CMK (cell line): ENCODE results near the gene SMYD2.
A peak's percentile ranks its signal among the peaks of the same experiment; 100 is the strongest.
"Not testable (repeated sequence)": the region's sequence is repeated elsewhere in the genome, so short reads cannot be mapped to it uniquely, and the experiment has no call there.

Source experiments
- DNase-seq: peaks from one replicate; pipeline ENCODE4 v3.0.0-alpha.2; 2010; ENCODE audit warnings: low read depth

SMYD2 gene

DNA sequence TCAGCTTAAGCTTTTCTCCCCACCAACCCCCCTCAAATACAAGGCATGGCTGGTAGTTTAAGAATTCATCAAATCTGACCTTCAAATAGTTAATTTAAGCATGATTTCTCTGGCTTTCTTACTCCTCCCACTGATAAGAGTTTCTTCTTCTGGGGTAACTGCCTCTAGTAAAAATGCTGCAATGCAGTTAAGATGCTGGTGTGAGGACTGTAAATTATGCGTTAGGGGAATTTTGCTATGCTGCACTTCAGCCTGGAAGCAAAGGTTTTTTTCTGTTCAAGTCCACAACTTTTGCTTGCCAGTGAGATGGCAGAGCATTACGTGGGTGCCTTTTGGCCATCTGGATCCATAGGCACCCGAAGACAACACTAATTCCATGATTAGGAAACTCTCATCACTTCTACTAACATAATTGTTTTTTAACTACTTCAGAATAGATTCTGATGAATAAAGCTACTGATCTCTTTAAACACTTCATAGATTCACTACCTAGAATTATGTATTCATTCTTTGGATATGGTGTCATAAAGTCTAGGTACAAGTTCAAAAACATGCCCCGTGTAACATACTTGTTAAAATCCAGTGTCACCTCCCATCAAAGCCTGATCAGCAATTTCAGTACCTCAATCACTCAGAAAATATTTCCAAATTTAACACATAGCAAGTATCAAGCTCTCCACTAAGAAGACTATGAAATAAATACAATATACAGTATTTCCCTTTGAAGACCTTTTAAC lies 8.8 kb upstream of the SMYD2 start:
- no peak for DNase-seq

- DNase-seq, result no peak
These were observed 7.9 kb upstream of the SMYD2 start for GRCh38 chr1:214272964-214273533.

DNA sequence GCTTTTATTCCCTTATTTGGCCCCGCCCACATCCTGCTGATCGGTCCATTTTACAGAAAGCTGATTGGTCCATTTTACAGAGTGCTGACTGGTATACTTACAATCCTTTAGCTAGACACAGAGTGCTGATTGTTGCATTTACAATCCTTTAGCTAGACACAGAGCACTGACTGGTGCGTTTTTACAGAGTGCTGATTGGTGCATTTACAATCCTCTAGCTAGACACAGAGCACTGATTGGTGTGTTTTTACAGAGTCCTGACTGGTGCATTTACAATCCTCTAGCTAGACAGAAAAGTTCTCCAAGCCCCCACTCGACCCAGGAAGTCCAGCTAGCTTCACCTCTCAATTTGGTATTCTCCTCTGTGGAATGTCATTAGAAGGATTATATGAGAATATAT lies 5.3 kb upstream of the SMYD2 start:
- not testable (repeated sequence) for DNase-seq

GRCh38 chr1:214276786-214277185 lies 4.2 kb upstream of the SMYD2 start:
- DNase-seq, result no peak

DNA sequence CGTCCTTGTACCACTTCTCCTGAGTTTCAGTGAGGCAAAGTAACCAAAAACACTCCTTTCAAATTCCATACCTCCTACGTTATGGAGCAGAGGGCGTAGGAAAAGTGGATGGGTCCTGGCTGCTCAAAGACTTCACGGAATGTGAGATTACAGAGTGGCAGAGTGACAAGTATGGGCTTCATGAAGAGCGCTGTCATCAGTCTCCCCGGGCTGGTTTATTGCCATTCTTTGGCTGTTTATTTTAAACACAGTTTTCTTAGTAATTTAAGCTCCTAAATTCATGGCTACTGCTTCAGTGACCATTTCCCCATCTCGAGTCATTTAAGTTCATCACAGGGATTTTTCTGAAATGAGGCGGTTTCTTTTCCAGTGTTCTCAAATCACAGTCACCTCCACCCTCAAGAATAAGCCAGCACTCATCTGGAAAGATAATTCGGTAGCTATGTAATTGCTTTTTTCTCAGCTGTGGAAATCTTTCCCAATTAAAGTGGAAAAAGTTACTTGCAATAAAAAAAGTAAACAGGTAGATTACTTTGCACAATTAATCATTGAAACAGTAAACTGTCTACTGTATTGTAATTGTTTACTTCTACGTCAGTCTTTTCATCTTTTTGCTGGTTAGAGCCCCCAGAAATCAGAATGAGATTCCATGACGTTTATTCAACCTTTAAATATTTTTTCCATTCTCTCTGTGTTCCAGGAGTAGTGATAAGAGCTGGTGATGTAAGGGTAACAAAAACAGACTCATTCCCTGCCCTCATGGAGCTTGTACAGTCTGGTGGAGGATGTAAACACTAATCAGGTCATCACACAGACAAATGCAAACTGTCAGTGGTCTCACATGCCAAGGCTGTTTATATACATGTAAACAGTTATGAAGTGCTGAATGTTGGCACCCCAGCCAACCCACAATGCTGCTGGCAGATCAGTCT lies 3.0 kb upstream of the SMYD2 start:
- no peak for DNase-seq

DNA sequence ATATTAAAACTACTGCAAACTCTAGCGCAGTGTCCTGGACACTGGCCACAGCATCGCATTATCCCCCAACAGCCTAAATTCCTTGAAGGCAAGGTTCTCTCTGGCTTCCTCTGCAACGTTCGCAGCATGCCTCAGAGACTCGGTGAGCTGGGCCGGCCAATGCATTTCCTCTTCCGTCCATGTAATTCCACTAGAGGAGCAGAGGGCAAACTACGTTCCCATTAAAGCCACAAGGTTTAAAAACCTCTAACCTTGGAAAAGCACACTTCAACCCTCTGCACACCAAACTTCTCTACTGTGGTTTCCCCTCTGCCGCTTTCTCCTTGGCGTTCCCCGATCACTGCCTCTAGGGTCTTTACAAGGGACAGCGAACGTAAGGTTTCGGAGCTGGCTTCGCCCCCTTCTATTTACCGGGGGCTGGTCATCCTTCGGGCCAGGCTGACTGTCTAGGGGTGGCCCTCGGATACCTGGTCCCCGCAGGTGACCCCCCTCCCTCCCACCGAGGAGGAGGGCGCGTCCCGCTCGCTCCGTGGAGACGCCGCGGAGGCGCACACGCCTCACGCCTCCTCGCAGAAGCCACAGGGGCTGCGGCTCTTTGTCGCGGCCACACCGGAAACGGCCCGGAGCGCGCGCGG lies 456 bp upstream of the SMYD2 start:
- DNase-seq, result peak; percentile 18

DNA sequence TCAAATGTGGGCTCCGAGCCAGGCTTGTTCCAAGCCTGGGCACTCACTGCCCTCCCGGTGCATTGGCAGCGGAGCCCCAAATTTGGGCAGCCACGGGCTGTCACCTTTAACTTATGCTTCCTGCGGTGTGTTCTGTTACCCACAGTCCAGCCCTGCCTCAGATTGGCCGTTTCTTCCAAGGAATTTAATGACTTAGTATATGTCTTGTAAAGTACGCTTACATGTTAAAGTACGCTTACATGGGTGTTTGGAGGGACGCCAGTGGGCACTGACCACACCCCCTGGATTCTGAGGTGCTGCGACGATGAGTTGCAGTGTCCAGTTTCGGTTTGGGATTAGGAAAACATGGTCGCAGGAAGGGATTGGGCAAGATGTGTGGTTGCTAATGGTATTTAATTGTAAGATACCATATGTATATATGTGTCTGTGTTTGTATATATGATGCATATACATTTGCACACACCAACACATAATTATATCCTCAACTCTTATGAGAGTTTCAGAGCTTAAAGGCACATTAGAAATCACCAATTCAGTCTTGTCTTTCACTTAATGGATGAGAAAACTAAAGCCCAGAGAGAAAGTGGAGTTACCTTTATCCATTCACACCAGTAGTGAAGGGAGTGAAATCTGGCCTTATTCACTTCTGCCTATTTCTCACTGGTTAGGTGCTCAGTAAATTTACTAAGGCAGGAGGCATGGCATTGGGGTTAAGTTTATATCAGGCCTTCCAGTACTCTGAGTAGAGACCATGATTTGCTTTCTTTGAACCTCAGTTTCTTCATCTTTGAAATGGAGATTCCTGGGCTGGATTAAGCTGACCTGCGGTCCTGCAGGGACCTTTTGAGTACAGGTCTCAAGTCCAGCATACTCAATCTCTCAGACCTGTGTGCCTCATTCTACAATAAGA lies 1.0 kb downstream of the SMYD2 start:
- peak; percentile 14 for DNase-seq

- DNase-seq, result no peak
These were observed 1.8 kb downstream of the SMYD2 start for GRCh38 chr1:214282630-214283242.

- no peak for DNase-seq
These were observed 4.9 kb downstream of the SMYD2 start for GRCh38 chr1:214285610-214286440.

DNA sequence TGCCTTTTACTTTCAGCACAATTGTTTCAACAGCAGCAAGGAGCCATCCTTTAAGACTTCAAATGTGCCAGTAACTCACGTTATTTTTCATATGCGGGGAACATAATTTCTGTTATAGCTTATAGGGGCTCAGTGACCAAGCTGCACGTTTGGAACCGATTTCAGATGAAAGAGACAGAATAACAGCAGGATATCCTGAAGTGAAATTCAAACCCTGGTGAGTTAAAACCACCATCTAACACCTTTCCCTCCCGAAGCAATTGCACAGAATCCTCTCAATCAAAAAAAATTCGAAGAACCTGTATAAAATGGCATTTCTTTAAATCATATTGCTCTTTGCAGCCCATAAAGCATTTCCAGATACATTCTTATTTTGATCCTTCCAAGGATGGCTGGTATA lies 6.9 kb downstream of the SMYD2 start:
- DNase-seq, result no peak

DNA sequence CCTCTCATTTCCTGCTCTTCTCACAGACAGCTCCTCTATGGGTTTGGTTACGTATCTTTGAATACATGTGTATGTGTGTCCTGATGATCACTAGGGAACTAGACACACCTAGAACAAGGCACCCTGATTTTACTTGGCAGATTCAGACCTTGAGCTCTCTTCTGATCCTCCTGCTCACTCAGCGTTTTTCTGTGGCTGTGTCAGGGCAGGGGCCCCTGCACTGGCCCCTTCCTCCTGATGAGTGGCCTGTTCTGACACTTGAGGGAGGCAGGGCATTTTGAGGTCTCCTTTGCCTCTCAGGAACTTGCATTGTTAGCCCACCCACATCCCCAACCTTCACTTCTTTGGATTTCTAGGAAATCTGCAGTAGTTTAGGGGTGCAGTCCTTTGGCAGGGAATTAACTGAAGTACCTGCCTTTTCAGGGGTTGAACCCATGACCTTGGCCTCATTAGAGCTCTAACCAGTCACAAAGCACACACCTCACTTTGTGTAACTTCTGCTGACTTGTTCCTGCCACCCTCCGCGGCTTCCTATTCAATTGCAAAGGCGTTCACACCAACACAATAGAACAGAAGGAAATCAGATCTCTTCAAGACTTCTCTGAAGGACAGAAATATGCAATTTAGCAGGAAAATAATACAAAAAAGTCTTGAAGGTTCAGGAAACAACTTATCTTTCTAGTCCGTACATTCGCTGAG lies 8.8 kb downstream of the SMYD2 start:
- no peak for DNase-seq

GRCh38 chr1:214290424-214291037 lies 9.6 kb downstream of the SMYD2 start:
- no peak for DNase-seq

DNA sequence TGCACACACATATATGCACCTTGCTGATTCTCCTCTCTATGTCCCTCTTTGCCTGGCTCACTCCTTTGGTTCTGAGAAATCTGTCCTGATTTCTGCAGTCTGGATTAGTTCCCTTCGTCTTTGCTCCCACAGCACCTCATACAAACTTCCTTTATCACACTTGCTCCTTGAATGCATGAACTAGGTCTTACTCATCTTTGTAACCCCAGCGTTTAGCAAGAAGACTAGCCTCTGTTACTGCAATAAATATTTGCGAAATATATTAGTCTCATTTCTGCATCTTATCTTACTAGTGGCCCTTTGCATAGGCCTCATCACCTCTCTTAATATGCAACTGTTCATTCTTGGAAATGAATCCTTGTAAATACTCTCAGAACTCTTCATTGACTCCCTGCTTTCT lies 11.4 kb downstream of the SMYD2 start:
- DNase-seq, result no peak

- DNase-seq, result no peak
These were observed 15.0 kb downstream of the SMYD2 start for GRCh38 chr1:214295934-214296333.

DNA sequence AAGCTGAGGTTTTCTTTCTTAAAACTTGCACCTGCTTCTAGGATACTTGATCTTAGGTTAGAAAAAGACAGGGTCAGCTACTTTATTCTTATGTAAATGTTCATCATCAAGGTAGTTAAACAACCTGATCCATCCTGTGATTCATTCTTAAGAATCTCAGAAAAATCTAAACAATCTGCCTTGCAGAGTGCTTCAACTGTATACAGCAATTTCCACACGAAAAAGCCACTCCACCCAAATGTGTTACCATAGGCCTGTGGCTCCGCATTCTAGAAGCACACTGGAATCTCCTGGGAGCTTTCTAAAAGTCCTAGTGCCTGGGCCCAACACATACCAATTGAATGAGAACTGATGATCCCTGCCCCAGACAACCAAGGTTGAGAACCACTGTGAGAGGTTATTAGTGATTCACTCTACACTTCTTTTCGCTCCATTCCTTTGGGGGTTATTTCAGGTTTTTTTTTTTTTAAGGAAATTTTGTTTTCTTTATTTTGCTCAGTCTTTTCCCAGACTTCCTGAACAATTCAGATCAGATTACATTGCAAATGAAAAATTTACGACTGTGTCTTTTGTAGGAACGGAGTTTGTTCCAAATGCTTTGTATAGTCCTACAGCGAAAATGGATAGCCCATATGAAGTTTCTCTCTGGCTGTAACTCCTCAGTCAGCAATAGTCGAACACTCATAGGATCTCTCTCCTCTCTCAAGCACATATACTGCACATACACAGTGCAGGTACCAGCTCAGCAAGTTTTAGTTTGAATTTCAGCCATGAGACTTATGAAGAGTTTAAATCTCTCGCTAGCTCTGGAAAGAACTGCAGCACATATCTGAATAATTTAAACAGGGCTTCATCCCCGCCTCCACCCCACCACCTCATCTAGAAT lies 16.1 kb downstream of the SMYD2 start:
- DNase-seq, result no peak

GRCh38 chr1:214300149-214300780 lies 19.3 kb downstream of the SMYD2 start:
- no peak for DNase-seq

GRCh38 chr1:214301526-214301925 lies 20.6 kb downstream of the SMYD2 start:
- DNase-seq, result no peak
